Activated CD8-positive, alpha-beta memory T cell treated with anti-CD3 and anti-CD28 coated beads, Interleukin-2, amount 50 U/mL, for 4 hours (primary cell): Measurements from ENCODE around the gene DDX24.
A peak's percentile ranks its signal among the peaks of the same experiment; 100 is the strongest.

Source experiments
- DNase-seq: peaks from one replicate; pipeline ENCODE4 v3.0.0-alpha.2; 2020

Gene DDX24

DNA sequence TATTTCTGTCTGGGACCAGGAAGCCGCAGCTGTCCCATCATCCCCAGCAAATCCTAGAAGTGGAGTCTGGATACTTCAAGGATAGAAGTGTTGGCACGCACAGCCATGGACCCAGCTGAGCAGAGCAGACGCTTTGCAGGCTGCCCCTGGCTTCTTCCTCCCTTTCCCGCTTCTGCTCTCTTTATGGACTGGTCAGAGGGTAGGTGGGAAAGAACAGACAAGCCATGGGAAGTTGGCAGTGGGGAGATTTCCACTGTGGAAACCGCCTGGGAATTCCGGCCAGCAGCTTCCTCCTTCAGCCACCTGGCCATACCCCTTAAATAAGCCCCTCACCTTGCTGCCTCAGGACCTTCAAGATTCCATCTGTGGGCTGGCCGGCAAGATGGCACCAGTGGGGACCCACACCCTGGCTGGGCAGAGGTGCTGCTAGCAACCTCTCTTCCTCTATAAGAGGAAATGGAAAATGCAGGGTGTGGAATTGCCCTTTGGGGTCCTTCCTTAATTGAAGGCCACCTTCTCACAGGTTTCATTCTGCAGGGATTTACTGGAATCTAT, 34.2 kb downstream of the DDX24 start:
- no peak for DNase-seq

DNA sequence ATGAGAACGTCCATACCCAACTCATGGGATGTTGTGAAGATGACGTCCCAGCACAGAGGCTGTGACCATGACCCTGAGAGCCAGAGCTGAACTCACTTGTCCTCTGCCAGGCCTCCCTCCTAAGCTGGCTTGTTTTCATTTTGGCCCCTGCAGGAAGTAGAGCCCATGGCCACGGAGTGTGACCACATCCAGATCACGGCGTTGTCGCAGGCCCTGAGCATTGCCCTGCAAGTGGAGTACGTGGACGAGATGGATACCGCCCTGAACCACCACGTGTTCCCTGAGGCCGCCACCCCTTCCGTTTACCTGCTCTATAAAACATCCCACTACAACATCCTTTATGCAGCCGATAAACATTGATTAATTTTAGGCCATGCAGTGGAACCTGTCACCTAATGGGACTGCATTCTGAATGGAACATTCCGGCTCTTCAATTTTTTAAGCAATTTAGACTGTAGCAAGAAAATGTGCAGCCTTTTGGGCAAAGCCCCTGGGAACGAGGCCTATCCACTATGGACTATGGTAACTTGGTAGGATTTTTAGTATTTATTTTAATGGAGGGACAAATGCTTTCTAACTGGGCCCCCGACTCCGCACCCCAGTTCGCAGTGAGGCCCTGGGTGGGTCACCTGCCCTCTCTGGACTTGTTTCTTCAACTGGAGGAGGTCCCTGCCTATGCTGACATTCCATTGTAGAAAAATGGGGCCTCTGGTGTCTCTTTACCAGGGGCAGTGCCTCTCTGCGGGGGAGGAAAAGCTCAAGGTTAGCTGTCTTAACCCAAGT, 35.2 kb downstream of the DDX24 start:
- DNase-seq: no peak

DNA sequence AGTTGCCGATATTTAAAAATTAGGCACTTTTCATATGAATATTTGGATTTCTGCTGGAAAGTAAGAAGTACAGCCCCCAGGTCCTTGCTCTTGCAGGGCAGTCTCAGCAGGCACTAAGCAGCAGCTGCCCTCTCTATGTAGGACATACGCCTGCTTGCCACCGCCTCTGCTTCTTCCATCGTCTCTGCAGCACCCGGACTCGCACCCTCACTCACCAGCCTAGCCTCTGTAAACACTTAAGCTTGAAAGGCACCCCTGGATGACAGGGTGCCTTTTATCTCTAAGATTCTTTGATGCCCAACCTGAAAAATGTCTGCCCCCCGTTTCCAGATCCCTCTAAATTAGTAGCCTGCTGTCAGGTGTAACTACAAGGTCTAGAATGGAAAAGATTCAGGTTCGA, 35.9 kb downstream of the DDX24 start:
- no peak for DNase-seq

DNA sequence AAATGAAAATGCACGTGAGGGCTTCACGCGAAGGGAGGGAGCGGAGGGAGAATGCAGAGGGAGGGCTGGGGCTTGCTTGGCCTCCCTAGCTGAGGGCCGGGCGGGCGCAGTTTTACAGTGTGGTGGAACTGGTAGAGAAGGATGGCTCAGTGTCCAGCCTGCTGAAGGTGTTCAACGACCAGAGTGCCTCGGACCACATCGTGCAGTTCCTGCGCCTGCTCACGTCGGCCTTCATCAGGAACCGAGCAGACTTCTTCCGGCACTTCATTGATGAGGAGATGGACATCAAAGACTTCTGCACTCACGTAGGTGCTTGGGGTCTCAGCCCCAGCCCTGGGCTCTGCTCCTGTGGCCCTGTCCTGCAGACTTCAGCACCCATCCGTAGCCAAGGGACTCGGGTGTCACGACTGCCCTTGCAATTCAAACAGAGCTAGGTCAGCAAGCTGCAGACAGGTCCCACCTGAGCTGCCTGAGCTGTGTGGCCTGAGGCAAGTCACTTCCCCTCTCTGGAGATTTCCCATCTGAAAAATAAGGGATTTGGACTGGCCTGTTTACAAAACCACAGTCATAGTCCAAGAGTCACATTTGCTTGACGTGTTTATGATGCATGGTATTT, 36.4 kb downstream of the DDX24 start:
- no peak for DNase-seq

DNA sequence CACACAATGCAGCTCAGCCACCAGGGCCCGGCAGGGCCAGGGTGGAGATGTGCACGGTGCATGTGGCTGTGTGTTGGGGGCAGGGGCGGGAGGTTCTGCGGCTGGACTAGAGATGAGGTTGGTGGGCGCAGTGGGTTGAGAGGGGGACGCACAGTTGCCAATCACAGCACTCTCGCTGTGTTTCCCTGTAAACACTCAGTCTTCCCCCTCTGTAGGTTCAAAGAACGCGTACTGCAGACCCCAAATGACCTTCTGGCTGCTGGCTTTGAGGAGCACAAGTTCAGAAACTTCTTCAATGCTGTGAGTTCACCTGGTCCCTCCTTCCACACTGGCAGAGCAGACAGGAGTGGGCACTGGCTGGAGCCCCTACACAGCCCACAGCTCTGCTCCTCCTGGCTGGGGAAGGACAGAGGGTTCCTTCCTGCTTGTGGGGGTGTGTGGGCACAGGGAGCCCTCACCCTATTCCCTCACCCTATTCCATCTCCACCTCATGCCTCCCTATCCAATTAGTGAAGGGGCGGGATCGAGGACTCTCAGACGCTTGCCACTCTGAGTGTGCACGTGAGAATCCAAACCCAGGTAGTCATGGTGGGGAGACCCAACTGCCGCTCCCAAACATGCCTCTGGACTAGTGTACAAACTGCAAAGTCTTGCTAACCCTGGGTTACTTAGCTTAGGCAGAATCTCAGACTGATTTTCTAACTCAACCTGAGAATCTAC, 37.1 kb downstream of the DDX24 start:
- DNase-seq: no peak

DNA sequence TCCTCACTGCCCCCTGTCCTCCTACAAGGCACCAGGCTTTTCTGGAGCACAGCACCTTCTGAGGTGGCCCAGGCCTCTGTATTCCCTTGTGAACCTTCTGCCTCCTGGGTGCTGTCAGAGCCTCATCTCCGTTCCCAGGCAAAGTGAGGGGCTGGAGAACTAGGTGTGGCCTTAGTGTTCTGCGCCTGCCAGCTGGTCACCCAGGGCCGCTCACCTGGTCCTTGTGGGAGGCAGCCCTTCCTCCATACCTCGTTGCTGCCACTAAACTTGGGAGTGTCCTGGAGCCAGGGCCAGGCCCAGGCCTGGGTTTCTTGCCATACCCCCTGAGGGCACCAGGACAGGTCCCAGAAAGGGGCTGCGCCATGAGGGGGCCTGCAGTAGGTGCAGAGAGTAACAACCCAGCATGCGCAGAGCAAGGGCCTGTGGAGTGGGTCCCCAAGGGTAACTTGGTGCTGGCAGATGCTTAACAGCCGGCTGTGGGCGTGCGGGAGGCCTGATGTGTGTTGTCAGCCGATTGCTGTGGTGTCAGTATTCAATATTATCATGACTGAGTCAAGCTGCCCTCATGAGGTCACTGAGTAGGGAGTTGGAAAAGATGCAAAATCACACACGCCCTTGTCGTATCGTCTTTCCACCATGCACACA, 37.8 kb downstream of the DDX24 start:
- no peak for DNase-seq

DNA sequence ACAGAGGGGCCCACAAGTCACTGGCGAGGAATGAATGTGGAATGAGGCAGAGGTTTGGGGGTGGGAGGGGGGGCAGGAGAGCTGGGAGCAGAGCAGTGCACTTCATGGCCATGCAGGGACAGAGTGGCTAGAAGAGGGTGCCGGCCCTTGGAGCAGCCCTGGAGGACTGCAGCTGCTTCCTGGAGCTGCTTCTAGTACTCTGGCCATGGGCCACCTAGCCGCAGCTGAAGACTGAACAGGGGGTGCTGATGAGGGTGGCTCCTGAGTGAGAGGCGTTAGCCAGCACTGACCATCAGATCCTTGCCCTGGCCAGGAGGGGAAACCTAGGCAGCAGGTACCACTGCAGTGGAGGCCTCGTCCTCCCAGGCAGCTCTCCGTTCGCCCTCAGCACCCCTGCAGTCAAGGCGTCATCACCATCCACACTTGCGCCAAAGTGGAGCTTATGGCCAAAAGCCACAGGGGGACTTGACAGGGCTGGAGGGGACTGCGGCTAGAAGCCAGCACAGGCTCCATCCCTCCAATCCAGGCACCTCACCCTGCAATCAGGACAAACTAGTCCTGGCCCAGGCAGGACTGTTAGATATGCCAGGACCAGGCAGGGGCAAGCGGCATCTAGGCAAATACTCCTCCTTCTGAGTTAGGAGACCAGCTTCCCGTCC, 38.4 kb downstream of the DDX24 start:
- no peak for DNase-seq

DNA sequence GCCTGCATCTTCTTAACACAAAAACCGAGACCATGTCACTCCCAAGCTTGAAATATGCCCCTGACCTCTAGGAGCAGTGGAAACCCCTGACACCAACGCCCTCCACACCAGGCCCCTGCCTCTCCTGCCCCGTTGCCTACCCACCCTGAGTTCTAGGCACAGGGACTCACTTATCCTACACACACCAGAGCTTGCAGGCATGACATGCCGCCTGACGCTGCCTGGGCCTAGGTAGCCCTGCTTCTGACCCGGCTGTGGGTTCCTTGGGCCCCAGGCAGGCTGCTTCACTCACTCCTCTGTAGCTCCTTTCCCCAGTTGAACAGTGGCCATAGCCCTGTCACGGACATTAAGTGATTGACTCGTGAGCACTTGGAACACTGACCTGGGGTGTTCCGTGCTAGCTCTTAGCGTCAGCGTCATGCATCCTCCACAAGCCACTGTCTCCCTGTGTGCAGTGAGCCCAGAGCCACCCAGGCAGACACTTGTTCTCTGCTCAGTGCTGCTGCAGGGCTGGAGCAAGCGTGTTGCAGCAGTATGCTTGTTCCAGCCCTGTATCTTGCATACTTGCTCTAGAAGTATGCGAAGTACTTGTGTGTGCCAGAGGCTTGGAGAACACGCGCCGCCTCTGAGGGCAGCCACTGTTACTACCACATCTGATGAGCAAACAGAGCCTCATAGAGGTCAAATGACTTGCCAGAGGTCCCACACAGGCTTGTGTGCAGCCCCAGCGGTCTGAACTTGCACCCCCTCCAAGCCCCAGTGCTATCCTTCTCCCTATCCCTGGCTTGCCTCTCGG, 39.3 kb downstream of the DDX24 start:
- no peak for DNase-seq

DNA sequence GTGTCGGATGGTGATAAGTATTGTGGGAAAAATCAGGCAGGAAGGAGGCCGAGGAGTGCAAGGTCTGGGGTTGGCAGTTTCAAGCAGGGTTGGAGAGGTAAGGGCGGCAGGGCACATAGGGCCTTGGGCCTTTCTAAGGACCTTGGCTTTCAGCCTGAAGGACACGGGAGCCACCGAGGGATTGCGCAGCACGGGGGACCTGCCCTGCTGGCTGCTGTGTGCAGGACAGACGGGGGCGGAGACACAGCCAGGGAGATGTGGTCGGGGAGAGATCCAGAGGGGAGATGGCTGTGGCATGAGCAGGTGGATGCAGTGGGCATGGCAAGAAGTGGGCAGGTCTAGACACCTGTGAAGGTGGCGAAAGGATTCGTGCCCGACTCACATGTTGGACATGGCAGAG, 40.2 kb downstream of the DDX24 start:
- no peak for DNase-seq

DNA sequence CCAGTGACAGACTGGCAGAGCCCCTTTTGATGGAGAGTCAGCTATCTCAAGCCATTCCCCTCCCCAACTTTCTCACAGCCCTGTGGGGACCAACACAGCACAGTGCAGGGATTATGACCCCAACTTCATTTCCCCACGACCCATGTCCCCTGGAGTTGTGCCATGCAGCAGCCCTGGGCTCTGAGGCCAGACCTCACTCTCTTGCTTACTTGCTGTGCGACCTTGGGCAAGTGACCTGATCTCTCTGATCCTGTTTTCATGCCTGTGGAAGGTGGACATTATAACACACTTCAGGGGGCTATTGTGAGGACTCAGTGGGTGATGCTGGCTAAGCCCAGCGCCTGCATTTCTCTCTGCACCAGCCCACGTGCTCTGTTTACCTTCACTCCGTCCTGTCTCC, 40.8 kb downstream of the DDX24 start:
- DNase-seq: no peak

DNA sequence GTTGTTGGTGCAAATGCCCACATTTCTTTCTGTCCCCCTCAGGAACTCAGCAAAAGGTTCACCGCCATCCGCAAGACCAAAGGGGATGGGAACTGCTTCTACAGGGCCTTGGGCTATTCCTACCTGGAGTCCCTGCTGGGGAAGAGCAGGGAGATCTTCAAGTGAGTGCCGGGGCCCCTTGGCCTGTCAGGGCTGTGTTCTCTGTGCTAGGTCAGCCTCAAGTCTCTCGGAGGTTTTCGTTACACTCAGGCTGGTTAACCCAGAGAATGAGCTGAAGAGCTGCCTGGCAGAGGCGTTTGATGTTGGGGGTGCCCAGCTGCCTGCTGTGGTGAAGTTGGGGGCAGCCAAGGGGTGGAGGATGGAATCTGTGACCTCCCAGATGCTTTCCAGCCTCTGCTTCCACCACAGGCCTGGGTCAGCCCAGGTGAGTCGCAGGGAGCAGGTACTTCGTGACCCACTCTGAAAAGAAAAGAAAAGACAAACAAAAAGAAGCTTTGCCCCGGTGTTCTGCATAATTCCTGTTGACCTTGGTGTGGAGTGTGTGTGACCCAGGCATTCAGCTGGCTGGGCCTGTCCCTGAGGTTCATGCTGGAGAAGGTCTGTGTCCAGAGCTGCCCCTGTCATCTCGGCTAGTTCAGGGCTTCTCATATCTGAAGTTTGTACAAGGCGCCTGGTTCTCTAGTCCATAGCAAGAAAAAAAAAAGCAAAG, 41.9 kb downstream of the DDX24 start:
- no peak for DNase-seq

DNA sequence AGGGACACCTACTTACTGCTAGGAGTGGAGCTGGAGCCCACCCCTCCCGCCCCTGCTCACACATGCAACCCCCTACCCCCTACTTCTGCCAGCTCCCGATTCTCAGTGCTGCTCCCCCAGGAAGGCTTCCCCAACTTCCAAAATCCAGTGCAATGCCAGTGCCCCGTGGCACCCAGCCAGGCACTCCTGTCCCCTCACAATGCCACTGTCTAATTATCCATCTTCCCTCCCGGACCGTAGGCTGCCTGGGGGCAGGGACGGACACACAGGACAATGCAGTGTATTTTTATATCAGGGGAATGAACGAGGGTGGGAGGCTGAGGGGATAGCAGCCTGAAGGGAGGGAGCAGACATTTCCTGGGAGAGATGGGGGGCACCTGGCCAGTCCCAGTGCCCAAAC, 42.5 kb downstream of the DDX24 start:
- DNase-seq: no peak

DNA sequence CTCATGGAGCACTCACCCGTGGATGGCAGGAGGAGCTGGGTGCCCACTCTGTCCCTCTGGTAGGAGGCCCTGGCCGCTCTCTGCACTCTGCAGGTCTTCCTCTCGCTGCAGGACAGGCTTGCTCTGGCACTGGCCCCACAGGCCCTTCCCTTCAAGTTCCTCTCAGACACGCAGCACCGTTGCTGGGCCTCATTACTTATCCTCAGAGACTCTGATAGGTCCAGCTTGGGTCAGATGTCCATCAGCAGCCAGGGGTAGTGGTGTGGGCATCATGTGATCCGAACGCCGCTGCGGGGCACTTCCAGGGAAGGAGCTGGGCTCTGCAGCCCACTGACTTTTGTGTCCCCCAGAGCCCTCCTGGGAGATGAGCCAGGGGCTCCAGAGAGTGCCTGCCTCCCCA, 43.0 kb downstream of the DDX24 start:
- DNase-seq: no peak

DNA sequence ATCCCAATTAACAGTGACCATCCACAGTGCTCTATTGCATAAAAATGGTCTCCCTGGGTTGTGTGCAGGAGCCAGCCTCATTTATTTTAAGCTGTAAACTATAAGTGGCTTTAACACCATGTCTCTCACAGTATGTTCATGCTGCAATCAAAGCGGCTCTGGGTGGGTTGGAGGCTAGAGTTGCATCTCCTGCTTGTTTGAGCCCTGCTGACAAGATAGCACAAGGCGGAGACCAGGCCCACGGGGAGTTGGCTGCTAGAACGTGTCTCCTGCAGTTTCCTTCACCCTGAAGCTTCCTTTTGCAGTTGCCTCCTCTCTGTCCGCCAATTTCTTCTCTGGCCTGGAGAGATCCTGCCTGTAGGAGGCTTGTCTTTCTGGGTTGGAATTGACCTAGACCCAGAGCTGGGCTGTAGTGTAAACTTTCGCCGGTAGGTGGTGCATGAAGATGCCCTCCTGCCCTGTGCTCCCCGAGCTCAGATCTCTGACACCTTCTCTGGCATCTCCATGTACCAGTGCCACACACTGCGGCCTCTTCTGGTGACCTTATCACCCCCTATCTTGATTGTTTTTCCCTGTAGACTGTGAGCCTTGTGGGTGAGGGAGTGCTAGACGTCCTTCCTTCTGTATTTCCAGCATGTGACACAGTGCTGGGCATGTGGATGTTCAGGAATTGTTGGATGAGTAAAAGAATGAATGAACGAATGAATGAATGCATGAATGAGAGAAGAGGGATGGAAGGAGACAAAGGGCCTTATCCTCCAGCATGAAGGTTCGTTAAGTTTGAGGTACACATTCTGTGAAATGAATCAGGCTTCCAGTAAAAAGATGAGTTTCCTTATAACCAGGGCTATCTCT, 44.5 kb downstream of the DDX24 start:
- DNase-seq: peak; percentile 77

DNA sequence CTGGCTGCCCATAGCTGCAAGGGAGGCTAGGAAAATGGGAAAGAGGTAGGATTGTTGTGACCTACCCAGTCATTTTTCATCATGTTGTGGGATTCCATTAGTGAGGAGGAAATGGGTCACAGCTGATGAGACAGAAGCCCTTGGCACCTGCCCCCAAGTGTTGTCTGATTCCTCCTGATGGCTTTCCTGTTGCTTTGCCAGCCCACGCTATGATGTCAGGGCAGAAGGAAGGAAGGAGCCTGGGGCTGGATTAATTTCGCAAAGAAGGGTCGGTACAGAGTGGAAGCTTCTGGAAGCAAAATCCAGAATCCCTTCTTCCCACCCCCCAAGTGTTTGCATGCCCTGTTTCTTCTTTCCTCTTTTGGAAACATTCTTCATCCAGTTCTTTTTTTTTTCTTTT, 46.1 kb downstream of the DDX24 start:
- no peak for DNase-seq

DNA sequence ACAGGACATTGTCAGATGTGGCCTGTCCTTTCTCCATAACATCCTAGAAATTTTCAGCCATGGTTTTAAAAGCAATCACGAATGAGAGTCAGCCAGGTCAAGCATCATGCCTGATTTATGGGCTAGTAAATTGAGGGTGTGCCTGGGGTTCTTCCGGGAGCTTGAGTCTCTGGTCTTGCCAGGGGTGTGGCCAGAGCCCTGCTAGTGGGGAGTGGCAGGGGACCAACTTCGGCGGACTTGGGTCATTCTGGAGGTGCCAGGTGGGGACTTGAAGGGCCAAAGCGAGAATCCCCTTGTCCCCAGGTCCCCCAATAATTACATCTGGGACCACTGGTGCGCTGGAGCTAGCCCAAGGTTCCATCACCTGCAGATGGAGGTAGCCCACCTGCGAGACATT, 49.1 kb downstream of the DDX24 start:
- DNase-seq: no peak

DNA sequence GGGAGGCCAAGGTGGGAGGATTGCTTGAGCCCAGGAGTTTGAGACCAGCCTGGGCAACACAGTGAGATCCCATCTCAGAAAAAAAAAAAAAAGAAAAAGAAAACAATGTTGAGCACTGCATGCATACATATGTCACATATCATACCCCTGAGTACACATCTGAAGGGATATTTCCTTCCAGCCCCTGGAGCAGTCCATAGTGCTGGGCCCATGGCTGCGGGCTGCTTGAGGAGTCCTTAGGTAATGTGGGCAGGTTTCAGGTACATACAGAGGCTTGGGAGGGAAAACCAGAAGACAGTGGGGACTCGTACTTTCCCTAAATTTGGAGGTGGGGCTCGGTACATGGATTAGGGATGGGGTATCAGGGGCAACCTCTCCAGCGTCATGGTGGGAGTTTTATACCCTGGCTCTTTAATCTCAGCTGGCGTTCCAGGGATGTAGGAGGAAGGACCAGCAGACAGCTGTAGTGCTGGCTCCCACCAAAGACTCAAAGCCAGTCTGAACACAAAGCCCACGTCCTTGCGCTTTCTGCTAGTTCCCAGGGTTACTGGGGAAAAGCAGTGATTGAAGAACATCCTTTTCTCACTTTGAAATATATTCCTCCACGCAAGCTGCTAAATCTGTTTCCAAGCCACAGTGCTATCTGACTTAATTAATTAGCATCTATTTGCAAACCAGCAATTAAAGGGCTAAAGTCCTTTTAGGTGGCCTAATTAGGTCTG, 49.7 kb downstream of the DDX24 start:
- no peak for DNase-seq

DNA sequence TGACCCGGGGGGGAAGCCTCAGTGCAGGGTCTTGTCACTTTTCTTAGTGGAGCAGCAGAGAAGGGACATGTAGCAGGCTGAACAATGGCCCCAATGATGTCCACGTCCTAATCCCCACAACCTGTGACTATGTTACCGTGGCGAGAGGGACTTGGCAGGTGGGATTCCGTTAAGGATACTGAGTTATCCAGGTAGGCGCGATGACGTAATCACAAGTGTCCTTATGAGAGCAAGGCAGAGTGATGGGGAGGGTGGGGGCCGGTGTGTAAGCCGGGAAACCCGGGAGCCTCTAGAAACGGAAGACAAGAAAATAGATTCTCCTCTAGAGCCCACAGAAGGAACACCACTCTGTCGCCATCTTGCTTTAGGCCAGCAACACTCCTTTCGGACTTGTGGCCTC, 50.4 kb downstream of the DDX24 start:
- no peak for DNase-seq

DNA sequence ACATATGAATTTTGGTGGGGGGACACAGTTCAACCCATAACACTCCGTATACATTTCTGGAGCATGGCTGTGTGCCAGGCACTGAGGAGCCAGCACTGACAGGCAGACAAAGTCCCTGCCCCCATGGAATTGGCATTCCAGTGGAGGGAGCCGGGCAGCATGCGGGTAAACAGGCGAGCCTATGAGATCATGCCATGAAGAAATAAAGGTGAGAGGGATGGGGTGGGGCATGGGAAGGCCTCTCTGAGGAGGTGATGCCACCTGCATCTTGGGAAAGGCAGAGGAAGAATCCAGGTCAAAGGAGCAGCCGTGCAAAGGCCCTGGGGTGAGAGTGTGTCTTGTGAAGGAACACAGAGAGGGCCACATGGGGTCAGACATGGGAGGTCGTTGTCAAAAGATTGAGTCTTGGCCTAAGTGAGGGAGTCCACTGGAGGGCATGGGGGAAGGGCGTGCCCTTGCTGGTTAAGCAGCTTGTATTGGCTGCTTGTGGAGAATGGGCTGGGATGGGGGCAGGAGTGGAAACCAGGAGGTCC, 51.3 kb downstream of the DDX24 start:
- no peak for DNase-seq
